Activated gamma-delta T cell treated with Interleukin-2 at 50 U/mL for 16 hours (primary cell): ENCODE results near the gene RAB22A.
A peak's percentile ranks its signal among the peaks of the same experiment; 100 is the strongest.

Experiments
- DNase-seq: peaks from one replicate; pipeline ENCODE4 v3.0.0-alpha.2; 2020

RAB22A gene

GRCh38 chr20:58305061-58305460, 4.5 kb upstream of the RAB22A start:
- DNase-seq, result no peak

DNA sequence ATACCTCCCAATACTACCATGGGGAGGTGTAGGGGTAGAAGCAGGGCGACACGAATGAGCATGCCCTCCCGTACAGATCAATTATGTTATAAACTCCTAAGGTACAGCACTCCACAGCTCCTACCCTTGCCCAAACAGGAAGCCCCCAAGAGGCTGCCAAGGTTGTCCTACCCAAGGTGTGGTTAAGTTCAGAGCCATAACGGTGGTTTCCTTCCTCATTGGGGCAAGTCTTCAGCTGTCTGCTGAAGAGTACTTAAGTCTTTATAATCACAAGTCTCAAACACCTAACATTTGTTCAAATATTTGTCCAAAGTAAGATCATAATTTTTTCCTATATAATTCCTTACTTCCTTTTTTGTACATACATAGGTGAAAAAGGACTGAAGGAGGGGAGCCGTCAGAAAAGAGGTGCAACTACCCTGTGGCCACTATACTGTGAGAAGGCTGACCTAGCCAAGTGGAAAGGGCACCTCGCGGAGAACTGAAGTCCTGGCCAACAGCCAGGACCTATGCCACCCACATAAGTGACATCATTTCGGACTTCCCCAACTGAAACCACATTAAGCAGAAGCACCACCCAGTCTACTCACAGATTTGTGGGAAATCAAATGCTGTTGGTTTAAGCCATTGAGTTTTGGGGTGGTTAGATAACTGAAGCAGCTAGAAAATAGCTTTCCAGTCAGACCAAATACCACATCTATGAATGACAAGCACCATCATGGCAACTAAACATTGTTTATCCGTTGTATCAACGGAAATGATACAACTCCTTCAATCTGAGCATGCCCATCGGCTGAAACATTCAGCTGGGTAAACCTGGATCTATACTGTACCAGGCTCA, 2.9 kb upstream of the RAB22A start:
- peak; percentile 67 for DNase-seq

DNA sequence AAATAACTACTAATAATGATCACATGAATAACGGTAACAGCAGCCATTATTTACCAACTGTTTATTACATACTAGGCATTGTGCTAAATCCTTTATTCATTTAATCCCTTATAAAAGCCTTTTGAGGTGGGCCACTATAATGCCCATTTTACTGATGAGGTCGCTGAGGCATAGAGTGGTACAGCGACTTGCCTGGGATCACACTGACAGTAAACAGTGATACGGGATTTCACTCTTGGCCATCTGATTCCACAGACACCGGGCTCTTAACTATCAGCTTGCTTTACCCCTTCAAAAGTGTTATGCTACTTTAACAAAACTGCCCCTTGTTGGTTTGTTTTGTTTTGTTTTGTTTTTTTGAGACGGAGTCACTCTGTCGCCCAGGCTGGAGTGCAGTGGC, 2.2 kb upstream of the RAB22A start:
- DNase-seq, result no peak

DNA sequence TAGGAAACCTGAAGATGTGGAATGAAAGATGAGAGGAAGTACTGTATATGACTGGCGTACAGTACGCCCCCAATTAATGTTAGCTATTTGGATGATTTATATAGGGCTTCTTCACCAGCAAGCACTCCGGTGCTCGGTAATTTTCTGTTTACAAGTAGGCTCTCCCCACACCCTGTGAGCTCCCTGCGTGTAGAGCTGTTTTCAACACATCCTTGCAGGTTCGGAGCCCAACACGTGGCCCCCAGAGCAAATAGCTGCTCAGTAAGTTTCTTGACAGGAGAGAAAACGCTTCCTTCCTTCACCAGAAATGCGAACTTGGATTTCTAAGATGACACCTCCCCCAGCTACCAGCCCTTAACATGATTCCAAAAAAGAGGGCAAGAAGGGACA, 1.2 kb upstream of the RAB22A start:
- DNase-seq, result no peak

- DNase-seq, result peak; percentile 58
Observed at GRCh38 chr20:58308680-58309527, 611 bp upstream of the RAB22A start.

DNA sequence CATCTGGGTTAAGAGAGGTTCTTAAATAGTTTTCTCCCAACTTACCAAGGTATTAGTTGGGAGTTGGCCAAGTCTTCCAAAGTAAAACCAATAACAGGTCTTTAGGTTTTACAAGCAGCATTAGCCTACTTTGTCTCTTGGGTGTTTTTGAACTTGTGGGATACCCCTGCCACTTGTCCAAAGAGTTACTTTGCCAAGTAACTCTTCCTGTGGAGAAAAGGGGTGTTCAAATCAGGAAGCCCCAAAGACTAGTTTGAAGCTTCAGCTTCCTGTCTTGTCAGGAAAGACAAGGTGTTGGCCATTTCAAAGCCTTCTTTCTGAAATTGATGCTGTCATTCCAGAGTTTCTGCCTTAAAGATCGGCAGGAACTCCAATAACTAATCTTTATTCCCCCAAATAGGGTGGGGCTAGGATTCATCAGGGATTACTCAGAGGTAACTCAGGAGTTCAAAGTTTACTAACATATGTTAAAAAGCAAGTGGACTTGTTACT, 822 bp downstream of the RAB22A start:
- no peak for DNase-seq

GRCh38 chr20:58312836-58313235, 3.3 kb downstream of the RAB22A start:
- DNase-seq, result no peak

DNA sequence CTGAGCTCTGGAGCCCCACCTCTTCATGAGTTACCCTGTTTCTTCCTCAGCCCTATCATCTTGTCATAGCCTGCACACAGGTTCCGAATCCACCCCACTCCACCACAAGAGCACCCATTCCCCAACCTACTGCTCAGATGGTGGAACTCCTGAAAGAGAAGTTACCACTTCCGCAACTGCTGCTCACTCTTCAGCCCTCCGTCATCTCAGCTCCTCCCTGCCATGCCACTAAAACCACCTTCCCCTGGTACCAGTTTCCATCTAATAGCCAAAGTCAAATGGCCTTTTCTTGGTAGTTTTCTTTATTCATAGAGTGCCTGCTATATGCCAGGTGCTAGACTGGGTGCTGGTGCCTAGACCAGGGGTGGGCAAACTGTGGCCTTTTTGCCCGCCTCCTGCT, 3.9 kb downstream of the RAB22A start:
- peak; percentile 14 for DNase-seq

DNA sequence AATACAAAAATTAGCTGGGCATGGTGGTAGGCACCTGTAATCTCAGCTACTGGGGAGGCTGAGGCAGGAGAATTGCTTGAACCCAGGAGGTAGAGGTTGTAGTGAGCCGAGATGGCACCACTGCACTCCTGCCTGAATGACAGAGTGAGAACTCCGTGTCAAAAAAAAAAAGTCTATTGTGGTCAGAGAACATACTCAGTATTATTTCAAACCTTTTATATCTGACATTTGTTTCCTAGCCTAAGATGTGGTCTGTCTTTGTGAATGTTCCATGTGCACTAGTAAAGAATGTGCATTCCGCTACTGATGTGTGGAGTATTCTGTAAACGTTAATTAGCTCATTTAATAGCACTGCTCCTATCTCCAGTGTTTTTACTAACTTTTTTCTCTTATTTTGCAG, 11.7 kb downstream of the RAB22A start:
- no peak for DNase-seq

GRCh38 chr20:58322083-58322482, 12.6 kb downstream of the RAB22A start:
- DNase-seq, result no peak

- DNase-seq, result no peak
Observed at GRCh38 chr20:58325912-58326311, 16.4 kb downstream of the RAB22A start.

DNA sequence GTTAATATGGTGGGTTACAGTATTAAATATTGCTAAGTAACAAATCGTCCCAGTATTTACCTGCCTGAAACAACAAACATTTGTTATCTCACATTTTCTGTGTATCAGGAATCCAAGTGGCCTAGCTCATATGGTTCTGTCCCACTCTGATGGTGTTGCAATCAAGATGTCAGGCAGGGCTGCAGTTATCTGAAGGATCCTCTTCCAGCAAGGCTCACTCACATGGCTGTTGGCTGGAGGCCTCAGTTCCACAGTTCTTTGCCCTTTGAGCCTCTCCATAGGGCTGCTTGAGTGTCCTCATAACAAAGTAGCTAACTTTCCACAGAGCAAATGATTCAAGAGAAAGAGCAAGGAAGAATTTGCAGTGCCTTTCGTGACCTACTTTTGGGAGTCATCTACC, 17.7 kb downstream of the RAB22A start:
- DNase-seq, result no peak

DNA sequence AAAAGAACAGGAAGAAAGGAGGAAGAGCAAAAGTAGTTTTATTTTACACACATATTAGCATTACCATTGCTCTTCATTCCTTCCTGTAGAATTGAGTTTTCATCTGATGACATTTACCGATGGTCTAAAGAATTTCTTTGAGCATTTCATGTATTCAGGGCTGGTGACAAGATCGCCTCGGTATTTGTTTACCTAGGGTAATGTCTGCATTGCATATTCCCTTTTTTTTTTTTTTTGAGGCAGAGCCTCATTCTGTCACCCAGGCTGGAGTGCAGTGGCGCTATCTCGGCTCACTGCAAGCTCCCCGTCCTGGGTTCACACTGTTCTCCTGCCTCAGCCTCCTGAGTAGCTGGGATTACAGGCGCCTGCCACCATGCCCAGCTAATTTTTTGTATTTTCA, 19.3 kb downstream of the RAB22A start:
- DNase-seq, result no peak

- DNase-seq, result no peak
Observed at GRCh38 chr20:58329711-58330110, 20.2 kb downstream of the RAB22A start.

DNA sequence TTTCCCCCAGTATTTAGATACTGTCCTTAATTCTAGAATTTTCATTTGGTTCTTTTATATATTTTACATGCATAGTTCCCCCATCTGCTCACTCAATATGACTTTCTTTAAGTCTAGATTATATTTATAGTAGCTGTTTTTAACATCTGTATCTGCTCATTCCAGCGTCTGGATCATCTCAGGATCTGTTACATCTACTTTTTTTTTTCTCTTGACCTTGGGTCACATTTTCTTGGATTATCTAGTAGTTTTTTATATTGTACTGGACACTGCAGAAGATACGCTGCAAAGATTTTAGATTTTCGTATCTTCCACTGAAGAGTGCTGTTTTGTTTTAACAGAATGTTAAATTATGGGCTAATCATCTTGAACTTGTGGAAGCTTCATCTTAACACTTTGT, 20.7 kb downstream of the RAB22A start:
- no peak for DNase-seq

GRCh38 chr20:58330687-58331086, 21.2 kb downstream of the RAB22A start:
- DNase-seq, result no peak

- no peak for DNase-seq
Observed at GRCh38 chr20:58331961-58332551, 22.5 kb downstream of the RAB22A start.

GRCh38 chr20:58339741-58340140, 30.2 kb downstream of the RAB22A start:
- DNase-seq, result no peak

- DNase-seq, result no peak
Observed at GRCh38 chr20:58340151-58340550, 30.6 kb downstream of the RAB22A start.

- no peak for DNase-seq
Observed at GRCh38 chr20:58340853-58341252, 31.3 kb downstream of the RAB22A start.

DNA sequence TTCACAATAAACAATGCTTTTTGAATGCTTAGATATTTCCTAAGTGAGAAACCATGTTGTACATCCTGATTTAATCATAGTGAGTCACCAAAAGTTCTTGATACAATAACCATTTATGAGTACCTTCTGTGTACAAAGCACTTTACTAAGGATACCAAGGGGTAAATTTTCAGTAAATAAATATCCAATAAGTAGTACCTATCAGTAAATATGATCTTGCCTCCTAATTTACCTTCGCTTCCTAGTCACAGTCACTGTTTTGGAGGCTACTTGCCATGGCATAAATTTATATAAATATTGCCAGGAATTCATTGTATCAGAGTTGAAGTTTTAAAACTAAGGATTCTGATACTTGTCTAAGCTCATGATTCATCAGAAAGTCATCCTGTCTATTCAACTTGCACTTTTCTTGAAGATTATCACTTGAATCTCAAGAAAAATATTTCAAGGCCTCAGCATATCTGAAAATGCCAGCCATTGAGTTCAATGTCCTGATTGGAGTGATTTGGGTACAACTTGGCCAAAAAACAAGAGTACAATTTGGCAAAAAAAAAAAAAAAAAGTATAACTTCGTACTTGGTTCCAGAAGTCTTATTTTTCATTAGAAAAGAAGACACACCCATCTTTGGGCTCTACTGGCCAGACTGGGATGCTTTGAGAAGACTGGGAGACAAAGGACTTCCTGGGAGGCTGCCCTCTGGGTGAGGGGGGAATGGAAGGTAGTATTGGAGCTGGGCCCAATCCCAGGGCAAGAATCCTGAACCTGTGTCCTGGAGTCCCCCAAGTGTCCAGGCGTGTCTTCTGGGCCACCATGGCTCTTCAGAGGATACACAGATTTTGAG, 32.8 kb downstream of the RAB22A start:
- no peak for DNase-seq

GRCh38 chr20:58344741-58345140, 35.2 kb downstream of the RAB22A start:
- no peak for DNase-seq

GRCh38 chr20:58349570-58349969, 40.1 kb downstream of the RAB22A start:
- DNase-seq, result no peak
